ENCODE data around the gene SHISAL1. TPM values are rescaled to one million over a fixed set of nuclear protein-coding genes. Genes with fewer than 3 reads are reported as not detected.

Gene SHISAL1
- 3.2 TPM for total RNA-seq (ENCODE audit: unreplicated experiment)
- long read RNA-seq = 0 reads

DNA sequence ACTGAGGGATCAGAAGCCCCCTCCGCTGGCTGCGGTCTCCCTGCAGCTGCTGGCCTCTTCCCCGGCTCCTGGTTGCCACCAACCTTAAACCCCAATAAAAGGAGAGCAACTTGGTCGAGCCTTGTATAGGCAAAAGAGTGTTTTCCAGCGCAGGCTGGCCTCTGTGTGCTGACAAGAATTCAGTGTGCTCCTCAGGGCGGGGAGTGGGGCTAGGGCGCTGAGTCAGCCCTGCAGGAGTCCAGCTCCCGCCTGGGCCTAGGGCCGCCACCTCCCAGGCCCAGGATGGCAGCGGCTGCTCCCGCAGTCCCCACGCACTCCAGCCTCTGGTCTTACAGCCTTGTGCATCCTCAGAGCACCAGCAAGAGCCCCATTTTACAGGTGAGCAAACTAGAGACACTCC lies at the start of gene SHISAL1:
SHISAL1 (minus strand) TSS at position 186 of the 400 bp plus-strand sequence. CDS start 12,006 bp downstream, outside the sequence.
- no peak for DNase-seq
- Mint-ChIP-seq H3K36me3 (ENCODE audit: unreplicated experiment) (no peaks in the 10 kb centered on the region), H3K27ac (ENCODE audit: unreplicated experiment) (no peak within 1 kb of the TSS), H3K4me3 (ENCODE audit: unreplicated experiment) (no peak within 1 kb of the TSS), H3K4me1 (ENCODE audit: low read depth, unreplicated experiment) (peaks cover 3% of the 10 kb centered on the region), H3K9me3 (ENCODE audit: unreplicated experiment) (peaks cover 6% of the 10 kb centered on the region), H3K27me3 (ENCODE audit: unreplicated experiment) (peaks cover 3% of the 10 kb centered on the region)
- TF ChIP-seq, protein P1, sequence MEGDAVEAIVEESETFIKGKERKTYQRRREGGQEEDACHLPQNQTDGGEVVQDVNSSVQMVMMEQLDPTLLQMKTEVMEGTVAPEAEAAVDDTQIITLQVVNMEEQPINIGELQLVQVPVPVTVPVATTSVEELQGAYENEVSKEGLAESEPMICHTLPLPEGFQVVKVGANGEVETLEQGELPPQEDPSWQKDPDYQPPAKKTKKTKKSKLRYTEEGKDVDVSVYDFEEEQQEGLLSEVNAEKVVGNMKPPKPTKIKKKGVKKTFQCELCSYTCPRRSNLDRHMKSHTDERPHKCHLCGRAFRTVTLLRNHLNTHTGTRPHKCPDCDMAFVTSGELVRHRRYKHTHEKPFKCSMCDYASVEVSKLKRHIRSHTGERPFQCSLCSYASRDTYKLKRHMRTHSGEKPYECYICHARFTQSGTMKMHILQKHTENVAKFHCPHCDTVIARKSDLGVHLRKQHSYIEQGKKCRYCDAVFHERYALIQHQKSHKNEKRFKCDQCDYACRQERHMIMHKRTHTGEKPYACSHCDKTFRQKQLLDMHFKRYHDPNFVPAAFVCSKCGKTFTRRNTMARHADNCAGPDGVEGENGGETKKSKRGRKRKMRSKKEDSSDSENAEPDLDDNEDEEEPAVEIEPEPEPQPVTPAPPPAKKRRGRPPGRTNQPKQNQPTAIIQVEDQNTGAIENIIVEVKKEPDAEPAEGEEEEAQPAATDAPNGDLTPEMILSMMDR (IDR thresholded peaks at IDR 0.05; ENCODE audit: partially characterized antibody, unreplicated experiment) = no peak

- H3K9me3 Mint-ChIP-seq (ENCODE audit: unreplicated experiment) = no peaks in the 10 kb centered on the region
Measured at GRCh38 chr22:44361391-44362126, 48.8 kb upstream of the SHISAL1 start.

GRCh38 chr22:44360668-44361381 lies 48.1 kb upstream of the SHISAL1 start:
- Mint-ChIP-seq H3K27me3 (ENCODE audit: unreplicated experiment) (peaks cover 3% of the 10 kb centered on the region), H3K36me3 (ENCODE audit: unreplicated experiment) (no peaks in the 10 kb centered on the region), H3K27ac (ENCODE audit: unreplicated experiment) (no peak overlapping the region), H3K4me1 (ENCODE audit: low read depth, unreplicated experiment) (peaks cover 25% of the 10 kb centered on the region), H3K4me3 (ENCODE audit: unreplicated experiment) (no peak overlapping the region), H3K9me3 (ENCODE audit: unreplicated experiment) (peaks cover 2% of the 10 kb centered on the region)
- TF ChIP-seq, protein P1 (IDR thresholded peaks at IDR 0.05; ENCODE audit: partially characterized antibody, unreplicated experiment) = no peak
- peak; percentile 39 for DNase-seq

More at GRCh38 chr22:44361391-44362126, 48.8 kb upstream of the SHISAL1 start:
- TF ChIP-seq, protein P1 (IDR thresholded peaks at IDR 0.05; ENCODE audit: partially characterized antibody, unreplicated experiment) = no peak
- Mint-ChIP-seq H3K4me3 (ENCODE audit: unreplicated experiment) (no peak overlapping the region), H3K27me3 (ENCODE audit: unreplicated experiment) (peaks cover 1% of the 10 kb centered on the region), H3K4me1 (ENCODE audit: low read depth, unreplicated experiment) (peaks cover 25% of the 10 kb centered on the region), H3K36me3 (ENCODE audit: unreplicated experiment) (no peaks in the 10 kb centered on the region), H3K27ac (ENCODE audit: unreplicated experiment) (no peak overlapping the region)
- peak; percentile 13 for DNase-seq

GRCh38 chr22:44360306-44360667 lies 47.5 kb upstream of the SHISAL1 start:
- Mint-ChIP-seq H3K27me3 (ENCODE audit: unreplicated experiment) (peaks cover 6% of the 10 kb centered on the region), H3K4me3 (ENCODE audit: unreplicated experiment) (no peak overlapping the region), H3K4me1 (ENCODE audit: low read depth, unreplicated experiment) (peaks cover 30% of the 10 kb centered on the region), H3K9me3 (ENCODE audit: unreplicated experiment) (peaks cover 2% of the 10 kb centered on the region), H3K27ac (ENCODE audit: unreplicated experiment) (no peak overlapping the region), H3K36me3 (ENCODE audit: unreplicated experiment) (no peaks in the 10 kb centered on the region)
- TF ChIP-seq, protein P1 (IDR thresholded peaks at IDR 0.05; ENCODE audit: partially characterized antibody, unreplicated experiment) = peak; percentile 20
- no peak for DNase-seq

All from glutamatergic neuron (in vitro differentiated cells).